Adrenal gland (tissue), 12 donors: Measurements from ENCODE around the gene PXDN. TPM values are rescaled to one million over a fixed set of nuclear protein-coding genes. Genes with fewer than 3 reads are reported as not detected.

ENCODE experiments used
- DNase-seq, 7 donors: peaks; one replicate each; pipeline ENCODE4 v3.0.0-alpha.2; 2019 to 2020
- H3K27ac ChIP-seq, 5 donors: fragments of 200-600 bp; sonication (generic) in 4 of 5; 1 replicate in 3 of 5; 2 replicates in 2 of 5; pipeline versions ENCODE4 v1.5.1 to v1.8.0; 2016 to 2020; ENCODE audit warnings: mild to moderate bottlenecking in 1 of 5
- H3K27me3 ChIP-seq: fragments of 200-600 bp; 2 replicates; pipeline ENCODE4 v1.8.0; 2021
- H3K36me3 ChIP-seq, 2 donors: fragments of 200-600 bp; replicated peaks in 1 of 2; 1 replicate in 1 of 2; 2 replicates in 1 of 2; pipeline versions ENCODE4 v1.5.1 to v1.8.0; 2018 to 2022
- H3K4me1 ChIP-seq, 2 donors: fragments of 200-600 bp; replicated peaks in 1 of 2; 1 replicate in 1 of 2; 2 replicates in 1 of 2; pipeline versions ENCODE4 v1.5.1 to v1.8.0; 2018 to 2021
- H3K4me3 ChIP-seq, 4 donors: fragments of 200-600 bp; sonication (generic) in 3 of 4; one replicate each; pipeline ENCODE4 v1.5.1; 2016 to 2018
- H3K9me3 ChIP-seq, 3 donors: fragments of 200-600 bp; sonication (generic) in 1 of 3; replicated peaks in 1 of 3; 1 replicate in 2 of 3; 2 replicates in 1 of 3; pipeline versions ENCODE4 v1.5.1 to v1.8.0; 2016 to 2021
- CTCF ChIP-seq, 6 experiments: fragments of 450-650 bp in 4 of 6; fragments of 200-600 bp in 2 of 6; sonication (generic) in 1 of 6; IDR thresholded peaks; 1 replicate in 5 of 6; 2 replicates in 1 of 6; pipeline versions ENCODE4 v1.5.1 to v1.8.0; 2016 to 2021; ENCODE audit warnings: antibody characterized with exemption in 6 of 6, mild to moderate bottlenecking in 2 of 6, moderate library complexity in 1 of 6
- POLR2A ChIP-seq, 2 donors: fragments of 450-650 bp; IDR thresholded peaks; one replicate each; pipeline ENCODE4 v1.6.1; 2017; ENCODE audit warnings: antibody characterized with exemption in 2 of 2, mild to moderate bottlenecking in 2 of 2, moderate library complexity in 1 of 2
- WGBS, 4 donors: extraction: QIAGEN DNeasy Blood & Tissue Kit in 2 of 4; methylation state at CpG; one replicate each; pipeline versions ENCODE4 v1.1.5 to v1.1.7; 2013 to 2017; 5-methylcytosine and 5-hydroxymethylcytosine counted together
- intact Hi-C, 2 donors: fragments of 100-400 bp; cut with DNase I; formaldehyde crosslinking; loops; one replicate each; pipeline versions ENCODE4 v1.14.1 to v1.15.0; 2022 to 2023
- polyA plus RNA-seq, 3 donors: library from polyadenylated mRNA; stranded (reverse); fragments of 200-250 nt in 2 of 3; fragments of 350-450 nt in 1 of 3; fragmentation: Illumina TruSeq in 1 of 3; extraction: RNeasy Lipid Tissue Mini Kit (QIAGEN cat#74804) in 1 of 3; gene quantifications; one replicate each; pipeline ENCODE4 v1.2.3, GENCODE V29; 2013 to 2014
- total RNA-seq, 9 donors: library from RNA; depleted of rRNA in 4 of 9; stranded (reverse); fragments of >200 nt in 4 of 9; fragments of 120-200 nt in 1 of 9; fragmentation: NEBNext Ultra II Directional in 1 of 9; extraction: Animal tissue kit (Norgen Biotek cat#: 25700) in 1 of 9; gene quantifications; one replicate each; pipeline versions ENCODE4 v1.1.0 to v1.2.4, GENCODE V29; 2013 to 2023
- donor health status: healthy with polysubstance abuse.
- donor health status: Bipolar disorder and iron deficiency.
- donor health status: DM: yes; HTN: yes; CAD: no.
- donor health status: DM: no; HTN: no; CAD: no.
- donor health status: DM: no; HTN: no; CAD: no.
- donor health status: DM: yes; HTN: yes; CAD: no.

The PXDN gene
- total and polyA plus RNA-seq, 12 donors, result 8.5 to 39.5 (median 22.1) TPM

GRCh38 chr2:1673160-1673944, 71.0 kb downstream of the PXDN start:
- no peak overlapping the region for H3K4me3 ChIP-seq
- peaks cover 0 to 17% of the 10 kb centered on the region in 2 donors for H3K36me3 ChIP-seq

GRCh38 chr2:1672738-1673137, 71.6 kb downstream of the PXDN start:
- Histone ChIP-seq H3K27ac (no peak overlapping the region), H3K4me1 (no peaks in the 10 kb centered on the region), H3K27me3 (no peaks in the 10 kb centered on the region), H3K4me3 (no peak overlapping the region), H3K9me3 (no peaks in the 10 kb centered on the region), H3K36me3 (peaks cover 0 to 17% of the 10 kb centered on the region in 2 donors)
- TF ChIP-seq CTCF (IDR thresholded peaks at IDR 0.05), result no peak
- TF ChIP-seq POLR2A (IDR thresholded peaks at IDR 0.05), result no peak
- 53 to 91% (median 84%) methylated on average over 3 to 5 of the region's 5 CpGs for WGBS, 4 donors
- DNase-seq, result no peak
- intact Hi-C loops, result no loop called here

More at GRCh38 chr2:1673160-1673944, 71.0 kb downstream of the PXDN start:
- TF ChIP-seq CTCF (IDR thresholded peaks at IDR 0.05) (no peak), POLR2A (IDR thresholded peaks at IDR 0.05) (no peak)
- intact Hi-C loops, result no loop called here
- Histone ChIP-seq H3K27me3 (no peaks in the 10 kb centered on the region), H3K27ac (no peak overlapping the region), H3K9me3 (no peaks in the 10 kb centered on the region), H3K4me1 (no peaks in the 10 kb centered on the region)
- no peak for DNase-seq
- 86 to 92% (median 89%) methylated on average over 12 to 18 of the region's 18 CpGs for WGBS, 4 donors

- no peaks in the 10 kb centered on the region for H3K4me1 ChIP-seq
- H3K36me3 ChIP-seq, result peaks cover 0 to 12% of the 10 kb centered on the region in 2 donors
- intact Hi-C loops, result no loop called here
- no peaks in the 10 kb centered on the region for H3K9me3 ChIP-seq
- H3K4me3 ChIP-seq, result no peak overlapping the region
- H3K27me3 ChIP-seq, result no peaks in the 10 kb centered on the region
- no peak for TF ChIP-seq CTCF (IDR thresholded peaks at IDR 0.05)
- TF ChIP-seq POLR2A (IDR thresholded peaks at IDR 0.05), result no peak
- H3K27ac ChIP-seq, result no peak overlapping the region
- WGBS, 4 donors, result 69 to 87% (median 85%) methylated on average over 3 of the region's 3 CpGs
- DNase-seq, result no peak
These were observed 72.4 kb downstream of the PXDN start for GRCh38 chr2:1671916-1672315.

- intact Hi-C loops, result no loop called here
- H3K9me3 ChIP-seq, result no peaks in the 10 kb centered on the region
- DNase-seq, result no peak
- no peaks in the 10 kb centered on the region for H3K4me1 ChIP-seq
- no peak overlapping the region for H3K4me3 ChIP-seq
- no peak for TF ChIP-seq POLR2A (IDR thresholded peaks at IDR 0.05)
- TF ChIP-seq CTCF (IDR thresholded peaks at IDR 0.05), result no peak
- no peaks in the 10 kb centered on the region for H3K27me3 ChIP-seq
- no peak overlapping the region for H3K27ac ChIP-seq
- H3K36me3 ChIP-seq, result peaks cover 0 to 7% of the 10 kb centered on the region in 2 donors
- WGBS, 4 donors, result 58 to 77% (median 66%) methylated on average over 6 of the region's 6 CpGs
These were observed 73.7 kb downstream of the PXDN start for GRCh38 chr2:1670636-1671035.
